GM23248 (cell line): Measurements from ENCODE around the gene RNF111. TPM values are rescaled to one million over a fixed set of nuclear protein-coding genes. Genes with fewer than 3 reads are reported as not detected.

Experiments
- DNase-seq: peaks from one replicate; pipeline ENCODE4 v3.0.0-alpha.2; 2015
- H2AFZ ChIP-seq: fragments of 200-600 bp; sonication (generic); 2 replicates; pipeline ENCODE4 v1.6.1; 2016; ENCODE audit warnings: antibody characterized with exemption
- H3F3A ChIP-seq: fragments of 200-600 bp; sonication (generic); 2 replicates; pipeline ENCODE4 v1.6.1; 2016; ENCODE audit warnings: mild to moderate bottlenecking, antibody characterized with exemption, mixed run types; ENCODE audit not compliant: insufficient read depth
- H3K27ac ChIP-seq: fragments of 200-600 bp; sonication (generic); 2 replicates; pipeline ENCODE4 v1.5.1; 2016; ENCODE audit warnings: mild to moderate bottlenecking
- H3K27me3 ChIP-seq: fragments of 200-600 bp; sonication (generic); replicated peaks from 2 replicates; pipeline ENCODE4 v1.6.1; 2016; ENCODE audit warnings: mild to moderate bottlenecking; ENCODE audit not compliant: insufficient read depth
- H3K36me3 ChIP-seq: fragments of 200-600 bp; sonication (generic); 2 replicates; pipeline ENCODE4 v1.6.1; 2016; ENCODE audit warnings: low read depth, mild to moderate bottlenecking
- H3K4me1 ChIP-seq: fragments of 200-600 bp; sonication (generic); 2 replicates; pipeline ENCODE4 v1.6.1; 2016; ENCODE audit warnings: mild to moderate bottlenecking; ENCODE audit not compliant: insufficient read depth
- H3K4me2 ChIP-seq: fragments of 200-600 bp; sonication (generic); one replicate; pipeline ENCODE4 v1.6.1; 2016; ENCODE audit warnings: mild to moderate bottlenecking; ENCODE audit not compliant: unreplicated experiment
- H3K4me3 ChIP-seq: fragments of 200-600 bp; sonication (generic); 2 replicates; pipeline ENCODE4 v1.5.1; 2016; ENCODE audit warnings: mild to moderate bottlenecking
- H3K79me2 ChIP-seq: fragments of 200-600 bp; sonication (generic); 2 replicates; pipeline ENCODE4 v1.6.1; 2016; ENCODE audit warnings: mild to moderate bottlenecking; ENCODE audit not compliant: insufficient read depth
- H3K9ac ChIP-seq: fragments of 200-600 bp; sonication (generic); 2 replicates; pipeline ENCODE4 v1.6.1; 2016; ENCODE audit warnings: mild to moderate bottlenecking
- H3K9me2 ChIP-seq: fragments of 200-600 bp; sonication (generic); 2 replicates; pipeline ENCODE4 v1.6.1; 2016; ENCODE audit warnings: mixed run types, mild to moderate bottlenecking, moderate library complexity; ENCODE audit not compliant: insufficient read depth
- H3K9me3 ChIP-seq: fragments of 200-600 bp; sonication (generic); one replicate; pipeline ENCODE4 v1.6.1; 2017; ENCODE audit warnings: low read depth
- H4K20me1 ChIP-seq: fragments of 200-600 bp; sonication (generic); 2 replicates; pipeline ENCODE4 v1.6.0; 2016; ENCODE audit not compliant: insufficient read depth
- EZH2 ChIP-seq: fragments of 200-600 bp; sonication (generic); IDR thresholded peaks from 2 replicates; pipeline ENCODE4 v1.6.1; 2018; ENCODE audit warnings: antibody characterized with exemption, mild to moderate bottlenecking; ENCODE audit not compliant: insufficient read depth, poor library complexity, severe bottlenecking
- EZH2phosphoT487 ChIP-seq: fragments of 200-600 bp; sonication (generic); IDR thresholded peaks from 2 replicates; pipeline ENCODE4 v1.6.1; 2018; ENCODE audit warnings: antibody characterized with exemption, moderate library complexity, mild to moderate bottlenecking, low read depth; ENCODE audit not compliant: insufficient read depth
- WGBS, 2 experiments: methylation state at CpG; one replicate each; pipeline ENCODE4 v1.1.6; 2015 to 2017; ENCODE audit warnings: low lambda C conversion rate in 2 of 2, low coverage in 1 of 2; ENCODE audit errors: missing lambda C conversion rate in 2 of 2; 5-methylcytosine and 5-hydroxymethylcytosine counted together
- in situ Hi-C: fragments of 300-500 bp; cut with MboI; formaldehyde crosslinking; loops from 2 replicates; pipeline ENCODE4 v1.15.0; 2020
- polyA plus RNA-seq: library from polyadenylated mRNA; unstranded; fragments of >200 nt; fragmentation: Nextera tagmentation; extraction: Ambion mirVana; gene quantifications from 2 replicates; pipeline ENCODE4 v1.2.1, GENCODE V29; 2016
- total RNA-seq: library from RNA; depleted of rRNA; stranded (reverse); fragments of >200 nt; shearing (Covaris generic); gene quantifications from 2 replicates; pipeline ENCODE4 v1.2.3, GENCODE V29; 2014

RNF111 gene
- total and polyA plus RNA-seq, 2 experiments from 2014 or later: 17.8 to 24.4 TPM

DNA sequence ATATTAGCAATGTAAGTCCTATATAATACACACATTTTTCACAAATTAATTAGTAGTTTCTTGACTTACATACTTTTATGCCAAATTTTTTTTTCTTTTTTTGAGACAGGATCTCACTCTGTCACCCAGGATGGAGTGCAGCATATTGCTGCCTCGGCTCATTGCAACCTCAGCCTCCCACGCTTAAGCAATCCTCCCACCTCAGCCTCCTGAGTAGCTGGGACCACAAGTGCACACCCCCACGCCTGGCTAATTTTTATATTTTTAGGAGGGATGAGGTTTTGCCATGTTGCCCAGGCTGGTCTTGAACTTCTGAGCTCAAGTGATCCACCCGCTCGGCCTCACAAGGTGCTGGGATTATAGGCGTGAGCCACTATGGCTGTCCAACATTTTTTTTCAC lies 54.6 kb downstream of the RNF111 start:
- Histone ChIP-seq H3K4me1 (no peaks in the 10 kb centered on the region), H4K20me1 (peaks cover 16% of the 10 kb centered on the region), H3K27ac (no peak overlapping the region), H3K9me2 (no peaks in the 10 kb centered on the region), H3K27me3 (no peaks in the 10 kb centered on the region), H3K4me2 (no peak overlapping the region), H3K79me2 (peaks cover 100% of the 10 kb centered on the region), H3F3A (peaks cover 10% of the 10 kb centered on the region; the same call in 1 of the 2 replicates), H3K4me3 (no peak overlapping the region), H3K9me3 (no peaks in the 10 kb centered on the region), H3K9ac (no peak overlapping the region), H3K36me3 (peaks cover 13% of the 10 kb centered on the region), H2AFZ (no peak overlapping the region)
- no peak for DNase-seq
- in situ Hi-C loops: no loop called here
- 97% methylated on average over 6 of the region's 6 CpGs for WGBS, 2 experiments
- TF ChIP-seq EZH2: no peak
- TF ChIP-seq EZH2phosphoT487: no peak

DNA sequence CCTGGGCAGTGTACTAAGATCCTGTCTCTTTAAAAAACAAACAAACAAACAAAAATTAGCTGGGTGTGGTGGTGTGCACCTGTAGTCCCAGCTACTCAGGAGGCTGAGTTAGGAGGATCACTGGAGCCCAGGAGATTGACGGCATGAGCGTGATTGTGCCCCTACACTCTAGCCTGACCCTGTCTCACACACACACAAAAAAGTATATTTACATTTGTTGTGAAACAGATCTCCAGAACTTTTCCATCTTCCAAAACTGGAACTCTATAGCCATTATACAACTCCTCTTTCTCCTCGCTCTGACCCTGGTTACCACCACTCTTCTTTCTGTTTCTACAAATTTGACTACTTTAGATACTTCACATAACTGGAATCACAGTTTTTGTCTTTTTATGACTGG lies 61.4 kb downstream of the RNF111 start:
- in situ Hi-C loops: no loop called here
- Histone ChIP-seq H3K9me2 (no peaks in the 10 kb centered on the region), H3K9me3 (no peaks in the 10 kb centered on the region), H2AFZ (no peak overlapping the region), H3K4me1 (no peaks in the 10 kb centered on the region), H3K27me3 (no peaks in the 10 kb centered on the region), H3K9ac (no peak overlapping the region), H3K27ac (no peak overlapping the region), H3K4me2 (no peak overlapping the region), H3F3A (no peaks in the 10 kb centered on the region), H4K20me1 (peaks cover 3% of the 10 kb centered on the region; the same call in 1 of the 2 replicates), H3K36me3 (peaks cover 9% of the 10 kb centered on the region; the same call in 1 of the 2 replicates), H3K4me3 (no peak overlapping the region), H3K79me2 (peaks cover 96% of the 10 kb centered on the region)
- no peak for DNase-seq
- WGBS, 2 experiments: 95 to 96% methylated on average over 3 of the region's 3 CpGs
- TF ChIP-seq EZH2 (no peak), EZH2phosphoT487 (no peak)

DNA sequence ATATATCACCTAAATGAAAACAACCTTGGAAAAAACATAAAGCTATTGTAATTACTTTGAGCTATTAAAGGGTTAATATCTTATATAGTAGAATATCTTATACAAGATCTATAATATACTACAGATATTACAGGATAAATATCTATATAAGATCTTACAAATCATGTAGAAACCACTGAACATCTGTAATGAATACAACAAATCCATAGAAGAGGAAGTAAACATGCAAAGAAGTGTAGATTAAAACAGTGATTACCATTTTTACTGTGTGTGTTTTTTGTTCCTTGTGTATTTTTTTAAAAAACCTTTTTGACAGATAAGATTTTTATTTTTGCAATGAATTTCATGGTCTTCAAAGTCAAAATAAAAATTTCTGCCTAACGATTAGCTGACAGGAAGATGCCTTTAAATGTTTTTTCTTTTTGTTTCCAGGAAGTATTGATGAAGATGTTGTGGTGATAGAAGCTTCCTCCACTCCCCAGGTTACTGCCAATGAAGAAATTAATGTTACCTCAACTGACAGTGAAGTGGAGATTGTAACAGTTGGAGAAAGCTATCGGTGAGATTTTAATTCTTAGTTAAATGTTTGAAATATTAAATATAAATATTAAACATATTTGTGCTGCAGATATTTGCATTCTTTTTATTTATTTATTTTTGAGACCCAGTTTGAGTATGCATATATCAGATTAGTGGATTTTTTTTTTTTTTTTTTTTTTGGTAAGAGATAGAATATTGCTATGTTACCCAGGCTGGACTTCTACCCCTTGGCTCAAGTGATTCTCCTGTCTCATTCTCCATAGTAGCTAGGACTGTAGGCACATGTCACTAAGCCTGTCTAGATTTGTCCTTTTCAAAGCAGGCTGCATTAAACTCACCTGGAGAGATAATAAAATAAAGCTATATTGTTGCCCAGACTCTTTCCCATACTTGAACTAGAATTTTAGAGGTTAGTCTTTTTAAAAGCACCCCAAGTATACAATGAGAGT lies 64.7 kb downstream of the RNF111 start:
- no peak for TF ChIP-seq EZH2phosphoT487
- no peak for TF ChIP-seq EZH2
- Histone ChIP-seq H3K27me3 (no peaks in the 10 kb centered on the region), H3F3A (no peaks in the 10 kb centered on the region), H3K9me3 (no peaks in the 10 kb centered on the region), H2AFZ (no peak overlapping the region), H3K4me3 (no peak overlapping the region), H3K4me2 (no peak overlapping the region), H3K27ac (no peak overlapping the region), H4K20me1 (no peaks in the 10 kb centered on the region), H3K36me3 (peaks cover 34% of the 10 kb centered on the region), H3K9me2 (no peaks in the 10 kb centered on the region), H3K9ac (no peak overlapping the region), H3K4me1 (no peaks in the 10 kb centered on the region), H3K79me2 (peaks cover 88% of the 10 kb centered on the region)
- no peak for DNase-seq
- 79 to 81% methylated on average over 2 of the region's 2 CpGs for WGBS, 2 experiments
- in situ Hi-C loops: no loop called here

DNA sequence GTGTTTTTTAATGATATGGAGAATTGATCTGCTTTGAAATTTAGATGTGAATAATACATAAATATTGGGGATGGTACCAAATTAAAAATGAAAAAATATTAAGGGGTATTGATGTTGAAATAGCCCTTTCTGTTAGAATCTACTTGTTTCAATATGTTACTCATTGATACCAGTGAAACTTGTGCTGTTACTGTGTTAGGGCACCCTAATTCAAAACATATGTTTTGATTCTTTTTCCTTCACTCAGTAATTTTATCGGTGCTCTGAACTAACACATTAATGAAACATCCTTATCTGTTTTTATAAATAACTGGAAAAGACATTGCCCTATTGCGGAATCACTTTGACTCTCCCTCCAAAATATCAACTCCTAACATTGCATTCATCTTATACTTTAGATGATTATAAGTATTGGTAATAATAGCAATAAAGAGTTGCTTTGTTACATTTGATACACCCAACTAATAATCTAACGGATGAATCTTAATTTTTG lies 65.5 kb downstream of the RNF111 start:
- no peak overlapping the region for H3K9ac ChIP-seq
- no peak overlapping the region for H2AFZ ChIP-seq
- 65 to 67% methylated on average over 3 of the region's 3 CpGs for WGBS, 2 experiments
- DNase-seq: peak; percentile 32
- no peaks in the 10 kb centered on the region for H3K9me2 ChIP-seq
- no peak overlapping the region for H3K27ac ChIP-seq
- H3K79me2 ChIP-seq: peaks cover 80% of the 10 kb centered on the region
- no peaks in the 10 kb centered on the region for H3K27me3 ChIP-seq
- no peak overlapping the region for H3K4me2 ChIP-seq
- H3K4me3 ChIP-seq: no peak overlapping the region
- no peaks in the 10 kb centered on the region for H3K4me1 ChIP-seq
- H4K20me1 ChIP-seq: no peaks in the 10 kb centered on the region
- H3K36me3 ChIP-seq: peaks cover 34% of the 10 kb centered on the region
- no peak for TF ChIP-seq EZH2phosphoT487
- TF ChIP-seq EZH2: no peak
- in situ Hi-C loops: no loop called here
- no peaks in the 10 kb centered on the region for H3K9me3 ChIP-seq
- H3F3A ChIP-seq: no peaks in the 10 kb centered on the region
